Stimulated activated CD8-positive, alpha-beta memory T cell treated with anti-CD3 and anti-CD28 coated beads, Interleukin-4, amount 100 ng/mL, for 48 hours (primary cell): Measurements from ENCODE around the gene PAK5.

Source experiments
- DNase-seq: peaks from one replicate; pipeline ENCODE4 v3.0.0-alpha.2; 2020

The PAK5 gene

GRCh38 chr20:9615766-9616454 lies 223.0 kb downstream of the PAK5 start:
- no peak for DNase-seq

- DNase-seq: no peak
Observed at GRCh38 chr20:9615118-9615517, 223.8 kb downstream of the PAK5 start.

- no peak for DNase-seq
Observed at GRCh38 chr20:9613871-9614270, 225.0 kb downstream of the PAK5 start.

- DNase-seq: no peak
Observed at GRCh38 chr20:9611921-9612320, 227.0 kb downstream of the PAK5 start.

- no peak for DNase-seq
Observed at GRCh38 chr20:9610665-9611064, 228.2 kb downstream of the PAK5 start.

GRCh38 chr20:9609887-9610502 lies 228.9 kb downstream of the PAK5 start:
- peak; percentile 74 for DNase-seq

- DNase-seq: no peak
Observed at GRCh38 chr20:9608639-9609340, 230.1 kb downstream of the PAK5 start.

GRCh38 chr20:9602847-9603183 lies 236.1 kb downstream of the PAK5 start:
- DNase-seq: no peak

GRCh38 chr20:9600562-9600961 lies 238.3 kb downstream of the PAK5 start:
- no peak for DNase-seq

GRCh38 chr20:9597547-9597946 lies 241.3 kb downstream of the PAK5 start:
- no peak for DNase-seq

- no peak for DNase-seq
Observed at GRCh38 chr20:9595763-9596162, 243.1 kb downstream of the PAK5 start.

- no peak for DNase-seq
Observed at GRCh38 chr20:9594284-9594875, 244.5 kb downstream of the PAK5 start.

- DNase-seq: no peak
Observed at GRCh38 chr20:9592419-9592818, 246.5 kb downstream of the PAK5 start.

- DNase-seq: no peak
Observed at GRCh38 chr20:9591080-9591479, 247.8 kb downstream of the PAK5 start.

GRCh38 chr20:9590189-9590588 lies 248.7 kb downstream of the PAK5 start:
- DNase-seq: no peak

- no peak for DNase-seq
Observed at GRCh38 chr20:9588706-9589105, 250.2 kb downstream of the PAK5 start.

GRCh38 chr20:9583151-9583550 lies 255.7 kb downstream of the PAK5 start:
- DNase-seq: no peak

GRCh38 chr20:9582137-9582536 lies 256.7 kb downstream of the PAK5 start:
- no peak for DNase-seq

GRCh38 chr20:9581509-9581908 lies 257.4 kb downstream of the PAK5 start:
- no peak for DNase-seq

GRCh38 chr20:9578594-9578993 lies 260.3 kb downstream of the PAK5 start:
- DNase-seq: no peak

- DNase-seq: no peak
Observed at GRCh38 chr20:9577397-9577796, 261.5 kb downstream of the PAK5 start.

GRCh38 chr20:9576695-9577094 lies 262.2 kb downstream of the PAK5 start:
- DNase-seq: no peak

GRCh38 chr20:9575836-9576235 lies 263.0 kb downstream of the PAK5 start:
- DNase-seq: no peak

- DNase-seq: no peak
Observed at GRCh38 chr20:9574776-9575175, 264.1 kb downstream of the PAK5 start.
